Prostate gland (tissue), 2 donors: Measurements from ENCODE around the gene ATAD3C.
"Not testable (repeated sequence)": the region's sequence is repeated elsewhere in the genome, so short reads cannot be mapped to it uniquely, and the experiment has no call there.

Experiments
- CTCF ChIP-seq, 4 experiments: fragments of 200-600 bp in 2 of 4; fragments of 450-650 bp in 2 of 4; sonication (generic) in 2 of 4; IDR thresholded peaks; 1 replicate in 3 of 4; 2 replicates in 1 of 4; pipeline ENCODE4 v1.5.1; 2016 to 2019; ENCODE audit warnings: antibody characterized with exemption in 4 of 4, mild to moderate bottlenecking in 2 of 4, moderate library complexity in 2 of 4
- POLR2AphosphoS5 ChIP-seq: sonication (generic); formaldehyde crosslinking; IDR thresholded peaks from one replicate; pipeline ENCODE4 v1.6.1; 2017; ENCODE audit warnings: antibody characterized with exemption

GRCh38 chr1:1456683-1457255, 7.3 kb downstream of the ATAD3C start:
- not testable (repeated sequence) for TF ChIP-seq CTCF (IDR thresholded peaks at IDR 0.05); POLR2AphosphoS5
